BE2C (cell line): ENCODE measurements around the gene GRIN3B.

Source experiments
- DNase-seq: peaks from one replicate; pipeline ENCODE4 v3.0.0-alpha.2; 2020
- H3K27me3 ChIP-seq: fragments of 250-450 bp; sonication (Bioruptor Pico); 2 replicates; pipeline ENCODE4 v1.5.1; 2020; ENCODE audit warnings: mild to moderate bottlenecking
- H3K36me3 ChIP-seq: fragments of 250-450 bp; sonication (Bioruptor Pico); 2 replicates; pipeline ENCODE4 v1.5.1; 2020; ENCODE audit warnings: mild to moderate bottlenecking
- H3K4me1 ChIP-seq: fragments of 250-450 bp; sonication (Bioruptor Pico); 2 replicates; pipeline ENCODE4 v1.5.1; 2020
- H3K4me3 ChIP-seq: 2 replicates; pipeline ENCODE4 v1.5.1; 2011; ENCODE audit warnings: low read depth, low read length
- H3K9me3 ChIP-seq: fragments of 250-450 bp; sonication (Bioruptor Pico); 2 replicates; pipeline ENCODE4 v1.5.1; 2020
- TF ChIP-seq, protein P1 (sequence below): IDR thresholded peaks from 2 replicates; pipeline ENCODE4 v1.5.1; 2012; ENCODE audit warnings: mild to moderate bottlenecking, low read depth, low read length

The GRIN3B gene

DNA sequence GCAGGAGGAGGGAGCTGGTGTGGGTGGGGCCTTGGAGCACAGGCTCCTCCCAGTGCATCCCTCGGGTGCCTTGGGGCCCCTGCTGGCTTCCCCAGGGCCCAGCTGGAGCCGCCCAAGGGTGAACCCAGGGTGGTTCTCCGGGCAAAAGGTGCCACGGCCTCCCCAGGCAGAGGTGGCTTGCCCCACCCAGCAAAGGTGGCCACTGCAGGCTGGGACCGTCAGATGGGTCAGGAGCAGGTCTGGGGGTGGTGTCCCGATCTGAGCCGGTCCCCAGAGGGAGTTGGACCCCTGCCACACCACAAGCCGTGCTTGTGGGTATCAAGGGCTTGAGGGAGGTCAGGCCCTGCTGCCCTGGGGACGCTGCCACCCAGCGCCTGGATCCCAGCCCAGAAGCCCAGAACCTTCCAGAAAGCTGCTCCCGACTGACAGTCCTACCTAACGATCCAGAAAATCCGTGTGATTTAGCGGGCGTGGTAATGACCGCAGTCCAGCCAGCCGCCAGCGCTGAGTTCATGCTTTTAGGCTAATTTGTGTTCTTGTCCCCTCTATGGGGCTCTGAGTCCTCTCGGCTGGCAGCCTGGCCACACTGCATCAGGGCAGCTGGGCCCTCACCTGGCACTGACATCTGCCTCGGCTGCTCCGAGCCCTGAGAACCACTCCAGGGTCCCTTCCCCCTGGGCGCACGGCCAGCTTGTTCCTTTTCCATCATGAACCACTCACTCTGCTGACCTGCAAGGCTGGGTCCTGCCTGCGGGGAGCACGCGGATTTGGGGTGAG, 5.0 kb upstream of the GRIN3B start:
- no peak for DNase-seq
- Histone ChIP-seq H3K4me1 (peaks cover 13% of the 10 kb centered on the region), H3K4me3 (no peak overlapping the region), H3K36me3 (peaks cover 36% of the 10 kb centered on the region), H3K27me3 (peaks cover 47% of the 10 kb centered on the region), H3K9me3 (no peaks in the 10 kb centered on the region)
- TF ChIP-seq, protein P1, sequence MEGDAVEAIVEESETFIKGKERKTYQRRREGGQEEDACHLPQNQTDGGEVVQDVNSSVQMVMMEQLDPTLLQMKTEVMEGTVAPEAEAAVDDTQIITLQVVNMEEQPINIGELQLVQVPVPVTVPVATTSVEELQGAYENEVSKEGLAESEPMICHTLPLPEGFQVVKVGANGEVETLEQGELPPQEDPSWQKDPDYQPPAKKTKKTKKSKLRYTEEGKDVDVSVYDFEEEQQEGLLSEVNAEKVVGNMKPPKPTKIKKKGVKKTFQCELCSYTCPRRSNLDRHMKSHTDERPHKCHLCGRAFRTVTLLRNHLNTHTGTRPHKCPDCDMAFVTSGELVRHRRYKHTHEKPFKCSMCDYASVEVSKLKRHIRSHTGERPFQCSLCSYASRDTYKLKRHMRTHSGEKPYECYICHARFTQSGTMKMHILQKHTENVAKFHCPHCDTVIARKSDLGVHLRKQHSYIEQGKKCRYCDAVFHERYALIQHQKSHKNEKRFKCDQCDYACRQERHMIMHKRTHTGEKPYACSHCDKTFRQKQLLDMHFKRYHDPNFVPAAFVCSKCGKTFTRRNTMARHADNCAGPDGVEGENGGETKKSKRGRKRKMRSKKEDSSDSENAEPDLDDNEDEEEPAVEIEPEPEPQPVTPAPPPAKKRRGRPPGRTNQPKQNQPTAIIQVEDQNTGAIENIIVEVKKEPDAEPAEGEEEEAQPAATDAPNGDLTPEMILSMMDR = no peak

DNA sequence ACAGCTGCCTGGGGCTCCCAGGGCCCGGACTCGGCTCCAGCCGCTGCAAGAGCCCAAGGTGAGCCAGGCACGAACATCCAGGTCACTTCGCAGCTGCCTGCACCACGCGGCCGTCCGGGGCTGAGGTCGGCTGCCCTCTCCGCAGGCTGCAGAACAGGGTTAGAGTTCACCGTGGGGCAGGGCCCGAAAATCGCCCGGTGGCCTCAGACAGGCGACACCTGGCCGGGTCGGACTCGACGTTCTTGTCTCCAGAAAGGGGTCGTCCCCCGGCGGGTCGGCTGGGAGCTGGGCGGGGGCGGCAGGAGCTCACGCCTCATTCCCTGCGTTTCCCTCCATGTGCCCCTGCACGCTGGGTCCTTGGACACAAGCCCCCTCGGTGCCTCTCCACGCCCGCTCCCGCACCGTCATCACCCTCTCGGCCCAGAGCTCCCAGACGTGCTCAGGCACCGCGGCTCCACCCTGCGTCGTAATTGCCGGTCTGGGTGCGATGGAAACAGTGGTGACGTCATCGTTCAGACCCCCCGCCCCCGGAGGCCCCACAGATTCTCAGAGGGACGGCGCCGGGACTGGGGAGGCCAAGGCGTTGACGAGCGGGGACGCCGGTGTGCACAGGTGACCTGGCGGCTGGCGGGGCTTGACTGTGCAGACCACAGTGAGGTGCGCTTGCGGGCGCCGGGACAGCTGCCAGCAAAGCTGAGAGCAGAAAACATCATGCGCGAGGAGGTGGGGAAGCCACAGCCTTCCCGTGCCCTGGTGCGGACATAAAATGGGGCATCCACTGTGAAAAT, 4.0 kb upstream of the GRIN3B start:
- no peaks in the 10 kb centered on the region for H3K9me3 ChIP-seq
- H3K4me1 ChIP-seq = peaks cover 13% of the 10 kb centered on the region
- H3K4me3 ChIP-seq = no peak overlapping the region
- peaks cover 26% of the 10 kb centered on the region for H3K36me3 ChIP-seq
- H3K27me3 ChIP-seq = peaks cover 57% of the 10 kb centered on the region
- TF ChIP-seq, protein P1 = no peak
- peak; percentile 57 for DNase-seq

DNA sequence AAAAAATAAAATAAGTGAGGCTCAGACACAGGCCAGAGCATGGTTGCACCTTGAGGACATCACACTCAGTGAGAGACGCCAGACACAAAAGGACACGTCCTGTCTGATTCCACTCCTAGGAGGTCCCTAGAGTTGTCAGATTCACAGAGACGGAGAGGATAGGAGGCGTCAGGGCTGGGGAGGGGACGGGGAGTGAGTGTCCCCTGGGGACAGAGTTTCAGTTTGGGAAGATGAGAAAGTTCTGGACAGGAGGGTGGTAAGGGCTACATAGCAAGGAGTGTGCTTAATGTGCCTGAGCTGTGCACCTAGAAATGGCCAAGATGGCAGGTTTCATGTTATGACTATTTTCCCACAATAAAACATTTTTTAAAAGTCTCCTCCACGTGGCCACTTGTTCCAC, 2.2 kb upstream of the GRIN3B start:
- no peaks in the 10 kb centered on the region for H3K9me3 ChIP-seq
- H3K27me3 ChIP-seq = peaks cover 73% of the 10 kb centered on the region
- TF ChIP-seq, protein P1 = no peak
- peaks cover 13% of the 10 kb centered on the region for H3K4me1 ChIP-seq
- H3K4me3 ChIP-seq = no peak overlapping the region
- DNase-seq = no peak
- H3K36me3 ChIP-seq = peaks cover 15% of the 10 kb centered on the region

DNA sequence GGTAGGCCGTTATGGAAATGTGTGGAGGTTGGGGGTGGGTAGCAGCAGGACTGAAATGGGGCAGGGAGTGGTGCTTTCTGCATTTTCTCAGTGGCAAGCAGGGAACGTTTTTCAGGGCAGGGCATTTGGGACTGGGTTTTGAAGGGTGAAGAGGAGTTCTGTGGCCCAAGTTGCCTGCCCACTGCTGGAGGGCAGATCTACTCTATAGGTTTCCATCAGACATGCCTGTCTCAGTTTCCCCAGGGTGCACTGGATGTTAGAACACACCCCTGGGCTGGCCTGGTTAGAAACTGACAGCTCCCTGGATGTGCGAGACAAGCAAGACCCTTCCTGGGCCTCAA, 870 bp upstream of the GRIN3B start:
- TF ChIP-seq, protein P1 = no peak
- Histone ChIP-seq H3K4me3 (no peak overlapping the region), H3K27me3 (peaks cover 85% of the 10 kb centered on the region), H3K36me3 (peaks cover 2% of the 10 kb centered on the region), H3K4me1 (peaks cover 13% of the 10 kb centered on the region), H3K9me3 (no peaks in the 10 kb centered on the region)
- DNase-seq = no peak

DNA sequence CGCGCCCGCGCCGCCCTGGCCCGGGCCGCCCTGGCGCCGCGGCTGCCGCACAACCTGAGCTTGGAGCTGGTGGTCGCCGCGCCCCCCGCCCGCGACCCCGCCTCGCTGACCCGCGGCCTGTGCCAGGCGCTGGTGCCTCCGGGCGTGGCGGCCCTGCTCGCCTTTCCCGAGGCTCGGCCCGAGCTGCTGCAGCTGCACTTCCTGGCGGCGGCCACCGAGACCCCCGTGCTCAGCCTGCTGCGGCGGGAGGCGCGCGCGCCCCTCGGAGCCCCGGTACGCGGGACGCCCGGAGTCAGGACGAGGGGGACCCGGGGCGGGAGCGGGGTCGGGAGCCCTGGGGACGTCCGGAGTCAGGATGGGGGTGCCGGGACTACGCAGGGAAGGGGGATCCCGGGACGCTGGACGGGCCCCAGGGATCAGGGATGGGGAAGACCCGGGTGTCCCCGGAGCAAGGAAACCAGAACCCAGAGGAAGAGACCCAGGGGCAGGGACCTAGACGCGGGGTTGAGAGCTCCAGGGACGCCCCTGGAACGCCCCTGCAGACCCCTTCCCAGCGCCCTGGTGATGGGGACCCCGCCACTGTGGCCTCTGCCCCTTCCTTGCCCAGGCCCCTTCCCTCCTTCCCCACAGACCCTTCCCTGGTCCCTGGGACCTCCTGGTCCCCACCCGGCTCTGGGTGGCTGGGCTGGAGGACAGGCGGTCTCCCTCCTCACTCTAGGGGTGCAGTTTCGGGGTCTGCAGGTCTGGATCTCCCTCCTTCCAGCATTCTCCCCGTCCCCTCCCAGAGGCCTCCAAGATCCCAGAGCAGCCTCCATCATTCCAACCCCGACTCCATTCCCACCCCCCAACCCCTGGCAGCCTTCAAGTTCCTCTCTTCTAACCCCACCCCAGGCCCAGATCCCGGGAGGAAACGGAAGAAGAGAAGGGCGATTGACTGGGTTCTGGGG, 645 bp downstream of the GRIN3B start:
- Histone ChIP-seq H3K4me1 (peaks cover 6% of the 10 kb centered on the region), H3K27me3 (peaks cover 93% of the 10 kb centered on the region), H3K9me3 (no peaks in the 10 kb centered on the region; the same call in 1 of the 2 replicates), H3K36me3 (no peaks in the 10 kb centered on the region), H3K4me3 (no peak overlapping the region)
- TF ChIP-seq, protein P1 = no peak
- no peak for DNase-seq
